ENCODE data around the gene BRINP2. TPM values are rescaled to one million over a fixed set of nuclear protein-coding genes. Genes with fewer than 3 reads are reported as not detected.

The BRINP2 gene
- total RNA-seq, 1 experiment from 2014 or later, result not detected

- BruUV-seq (replicated peaks), result no TSS peak
- no peak for DNase-seq
Measured at GRCh38 chr1:177128665-177129281, 42.0 kb upstream of the BRINP2 start.

GRCh38 chr1:177130451-177130945, 40.3 kb upstream of the BRINP2 start:
- no peak overlapping the region for H3K4me3 Mint-ChIP-seq (ENCODE audit: low read depth, unreplicated experiment)
- no TSS peak for BruUV-seq (replicated peaks)
- CTCF ChIA-PET, result no interaction called here
- H3K36me3 Mint-ChIP-seq (ENCODE audit: insufficient read depth, unreplicated experiment), result no peaks in the 10 kb centered on the region
- no peak overlapping the region for H3K27ac Mint-ChIP-seq (ENCODE audit: unreplicated experiment)
- H3K9me3 Mint-ChIP-seq (ENCODE audit: low read depth, unreplicated experiment), result no peaks in the 10 kb centered on the region
- intact Hi-C loops (cut with micrococcal nuclease; ENCODE audit: unreplicated experiment), result loop anchor here (10.0 kb wide), 1 partner anchor 56 kb away; no protein-coding TSS in a partner anchor
- DNase-seq, result no peak
- H3K27me3 Mint-ChIP-seq (ENCODE audit: unreplicated experiment), result peaks cover 58% of the 10 kb centered on the region
- TF ChIP-seq CTCF (IDR thresholded peaks at IDR 0.05; ENCODE audit: unreplicated experiment), result no peak
- no peaks in the 10 kb centered on the region for H3K4me1 Mint-ChIP-seq (ENCODE audit: low read depth, unreplicated experiment)

More at GRCh38 chr1:177128665-177129281, 42.0 kb upstream of the BRINP2 start:
- peaks cover 75% of the 10 kb centered on the region for H3K27me3 Mint-ChIP-seq (ENCODE audit: unreplicated experiment)
- no peak overlapping the region for H3K27ac Mint-ChIP-seq (ENCODE audit: unreplicated experiment)
- no peaks in the 10 kb centered on the region for H3K9me3 Mint-ChIP-seq (ENCODE audit: low read depth, unreplicated experiment)
- no peak overlapping the region for H3K4me3 Mint-ChIP-seq (ENCODE audit: low read depth, unreplicated experiment)
- intact Hi-C loops (cut with micrococcal nuclease; ENCODE audit: unreplicated experiment), result no loop called here
- no peaks in the 10 kb centered on the region for H3K4me1 Mint-ChIP-seq (ENCODE audit: low read depth, unreplicated experiment)
- TF ChIP-seq CTCF (IDR thresholded peaks at IDR 0.05; ENCODE audit: unreplicated experiment), result no peak
- CTCF ChIA-PET, result no interaction called here
- H3K36me3 Mint-ChIP-seq (ENCODE audit: insufficient read depth, unreplicated experiment), result no peaks in the 10 kb centered on the region

GRCh38 chr1:177131723-177132122, 39.0 kb upstream of the BRINP2 start:
- intact Hi-C loops (cut with micrococcal nuclease; ENCODE audit: unreplicated experiment), result loop anchor here (10.0 kb wide), 1 partner anchor 57 kb away; no protein-coding TSS in a partner anchor
- Mint-ChIP-seq H3K4me3 (ENCODE audit: low read depth, unreplicated experiment) (no peak overlapping the region), H3K4me1 (ENCODE audit: low read depth, unreplicated experiment) (no peaks in the 10 kb centered on the region), H3K36me3 (ENCODE audit: insufficient read depth, unreplicated experiment) (no peaks in the 10 kb centered on the region), H3K9me3 (ENCODE audit: low read depth, unreplicated experiment) (no peaks in the 10 kb centered on the region), H3K27me3 (ENCODE audit: unreplicated experiment) (peaks cover 49% of the 10 kb centered on the region), H3K27ac (ENCODE audit: unreplicated experiment) (no peak overlapping the region)
- CTCF ChIA-PET, result no interaction called here
- TF ChIP-seq CTCF (IDR thresholded peaks at IDR 0.05; ENCODE audit: unreplicated experiment), result no peak
- DNase-seq, result no peak
- no TSS peak for BruUV-seq (replicated peaks)

GRCh38 chr1:177132141-177132540, 38.6 kb upstream of the BRINP2 start:
- CTCF ChIA-PET, result no interaction called here
- Mint-ChIP-seq H3K4me1 (ENCODE audit: low read depth, unreplicated experiment) (no peaks in the 10 kb centered on the region), H3K27me3 (ENCODE audit: unreplicated experiment) (peaks cover 44% of the 10 kb centered on the region), H3K4me3 (ENCODE audit: low read depth, unreplicated experiment) (no peak overlapping the region), H3K9me3 (ENCODE audit: low read depth, unreplicated experiment) (no peaks in the 10 kb centered on the region), H3K36me3 (ENCODE audit: insufficient read depth, unreplicated experiment) (no peaks in the 10 kb centered on the region), H3K27ac (ENCODE audit: unreplicated experiment) (no peak overlapping the region)
- no TSS peak for BruUV-seq (replicated peaks)
- intact Hi-C loops (cut with micrococcal nuclease; ENCODE audit: unreplicated experiment), result loop anchor here (10.0 kb wide), 1 partner anchor 57 kb away; no protein-coding TSS in a partner anchor
- no peak for DNase-seq
- no peak for TF ChIP-seq CTCF (IDR thresholded peaks at IDR 0.05; ENCODE audit: unreplicated experiment)

All from Calu3 (cell line).